GM12878 (cell line): ENCODE results near the gene CAPN8. TPM values are rescaled to one million over a fixed set of nuclear protein-coding genes. Genes with fewer than 3 reads are reported as not detected.

Source experiments
- ATAC-seq: fragments of 200-7000 bp; cut with Tn5 transposase; 3 replicates; pipeline ENCODE4 v1.9.1; 2020; ENCODE audit warnings: mild to moderate bottlenecking, moderate library complexity
- BruUV-seq: library from RNA; stranded (reverse); fragments of 400-500 nt; replicated peaks from 2 replicates; lab custom pipeline; 2021; lab: Mats Ljungman, UMichigan
- CTCF ChIA-PET: fragments of 300-600 bp; sonication (Branson Sonifier 250); formaldehyde crosslinking; extraction: SDS; loops from one replicate; lab custom pipeline; 2021; ENCODE audit warnings: inconsistent platforms; lab: Yijun Ruan, JAX
- POLR2A ChIA-PET: fragments of 350-600 bp; formaldehyde crosslinking; extraction: SDS; loops from one replicate; lab custom pipeline; 2021; ENCODE audit warnings: inconsistent platforms; lab: Charles Lee
- RAD21 ChIA-PET: fragments of 300-600 bp; sonication (Branson Sonifier 250); formaldehyde crosslinking; loops from one replicate; lab custom pipeline; 2023; ENCODE audit warnings: antibody characterized with exemption; ENCODE audit not compliant: unreplicated experiment; lab: Charles Lee
- SMC1A ChIA-PET: fragments of 300-600 bp; sonication (Branson Sonifier 250); formaldehyde crosslinking; loops from one replicate; lab custom pipeline; 2023; ENCODE audit not compliant: unreplicated experiment, uncharacterized antibody; lab: Charles Lee
- DNase-seq: peaks from one replicate; pipeline ENCODE4 v3.0.0-alpha.2; 2011; ENCODE audit warnings: low read depth, low spot score
- FAIRE-seq: peaks from 3 replicates; lab custom pipeline; 2011; peaks lifted over from hg19 to GRCh38; lab: Jason Lieb, UNC
- H2AFZ ChIP-seq: 2 replicates; pipeline ENCODE4 v1.6.0; 2011; ENCODE audit warnings: low read depth, low read length, control low read depth; ENCODE audit not compliant: control insufficient read depth
- H3K27ac ChIP-seq: 2 replicates; pipeline ENCODE4 v1.5.1; 2011; ENCODE audit warnings: control low read depth; ENCODE audit not compliant: control insufficient read depth, insufficient read depth
- H3K27me3 ChIP-seq, 2 experiments: replicated peaks in 1 of 2; 2 replicates each; pipeline versions ENCODE4 v1.6.0 to v1.6.1; 2011; ENCODE audit warnings: low read length in 1 of 2; ENCODE audit not compliant: control insufficient read depth in 2 of 2, insufficient read depth in 2 of 2
- H3K36me3 ChIP-seq, 2 experiments: 2 replicates each; pipeline ENCODE4 v1.5.1; 2011; ENCODE audit warnings: low read length in 1 of 2; ENCODE audit not compliant: control insufficient read depth in 2 of 2, insufficient read depth in 2 of 2
- H3K4me1 ChIP-seq: 2 replicates; pipeline ENCODE4 v1.6.1; 2011; ENCODE audit warnings: mild to moderate bottlenecking, low read length, moderate library complexity, mixed read lengths; ENCODE audit not compliant: control insufficient read depth, insufficient read depth
- H3K4me2 ChIP-seq: 2 replicates; pipeline ENCODE4 v1.6.0; 2011; ENCODE audit warnings: control low read depth; ENCODE audit not compliant: control insufficient read depth, insufficient read depth
- H3K4me3 ChIP-seq: fragments of 200-600 bp; sonication (generic); 2 replicates; pipeline ENCODE4 v1.5.1; 2016
- H3K79me2 ChIP-seq: 2 replicates; pipeline ENCODE4 v1.6.0; 2011; ENCODE audit warnings: low read length; ENCODE audit not compliant: control insufficient read depth, insufficient read depth
- H3K9ac ChIP-seq: 2 replicates; pipeline ENCODE4 v1.8.0; 2011; ENCODE audit warnings: low read length, control low read depth, mixed read lengths; ENCODE audit not compliant: control insufficient read depth, insufficient read depth
- H3K9me3 ChIP-seq: replicated peaks from 3 replicates; pipeline ENCODE4 v1.5.1; 2011; ENCODE audit warnings: mild to moderate bottlenecking, low read length; ENCODE audit not compliant: control insufficient read depth, insufficient read depth
- H4K20me1 ChIP-seq: 2 replicates; pipeline ENCODE4 v1.6.0; 2011; ENCODE audit not compliant: control insufficient read depth, insufficient read depth
- CEBPB ChIP-seq, 2 experiments: fragments of 150-350 bp in 1 of 2; IDR thresholded peaks; 2 replicates each; pipeline ENCODE4 v1.6.1; 2012 to 2014; ENCODE audit warnings: low read depth in 2 of 2, low read length in 2 of 2, borderline replicate concordance in 1 of 2, inconsistent platforms in 1 of 2
- JUND ChIP-seq: IDR thresholded peaks from 2 replicates; pipeline ENCODE4 v1.6.1; 2012; ENCODE audit warnings: low read depth, mild to moderate bottlenecking, low read length, improper control_type of control experiment, moderate library complexity
- KLF5 ChIP-seq: fragments of 450-650 bp; IDR thresholded peaks from 2 replicates; pipeline ENCODE4 v1.6.1; 2014; ENCODE audit warnings: mild to moderate bottlenecking; ENCODE audit not compliant: partially characterized antibody
- MYC ChIP-seq: IDR thresholded peaks from 2 replicates; pipeline ENCODE4 v1.6.1; 2011; ENCODE audit warnings: mild to moderate bottlenecking, low read length, moderate library complexity, inconsistent platforms; ENCODE audit not compliant: insufficient read depth, insufficient replicate concordance, insufficient read length, severe bottlenecking
- NR2C2 ChIP-seq: IDR thresholded peaks from 2 replicates; pipeline ENCODE4 v1.6.1; 2011; ENCODE audit warnings: borderline replicate concordance, low read depth; ENCODE audit not compliant: control insufficient read depth, insufficient read length
- PAX5 ChIP-seq: IDR thresholded peaks from 2 replicates; pipeline ENCODE4 v1.6.1; 2011; ENCODE audit warnings: low read depth, low read length, borderline replicate concordance
- POU2F2 ChIP-seq: IDR thresholded peaks from 3 replicates; pipeline ENCODE4 v1.6.1; 2011; ENCODE audit warnings: low read depth, mild to moderate bottlenecking, low read length, borderline replicate concordance
- SMARCA5 ChIP-seq: fragments of 450-650 bp; IDR thresholded peaks from 2 replicates; pipeline ENCODE4 v1.6.1; 2017; ENCODE audit warnings: mild to moderate bottlenecking
- TCF3 ChIP-seq: IDR thresholded peaks from 2 replicates; pipeline ENCODE4 v1.6.1; 2012; ENCODE audit warnings: low read depth, mild to moderate bottlenecking, low read length, borderline replicate concordance; ENCODE audit not compliant: insufficient read depth
- ZBTB4 ChIP-seq: fragments of 450-650 bp; formaldehyde crosslinking; IDR thresholded peaks from 2 replicates; pipeline ENCODE4 v1.4.0; 2022; ENCODE audit warnings: mild to moderate bottlenecking, moderate library complexity
- ZNF622 ChIP-seq: fragments of 450-650 bp; IDR thresholded peaks from 2 replicates; pipeline ENCODE4 v1.6.1; 2017; ENCODE audit warnings: mild to moderate bottlenecking, inconsistent platforms
- WGBS: methylation state at CpG from one replicate; pipeline ENCODE4 v1.1.6; 2016; ENCODE audit warnings: low lambda C conversion rate; ENCODE audit not compliant: insufficient replicate concordance, insufficient coverage; ENCODE audit errors: missing lambda C conversion rate; 5-methylcytosine and 5-hydroxymethylcytosine counted together
- in situ Hi-C: fragments of 300-500 bp; cut with MboI; formaldehyde crosslinking; loops from 9 replicates; pipeline ENCODE4 v1.14.3; 2018; ENCODE audit warnings: mixed read lengths
- intact Hi-C: fragments of 100-400 bp; cut with micrococcal nuclease; formaldehyde crosslinking; loops from one replicate; pipeline ENCODE4 v1.14.2; 2022; ENCODE audit not compliant: unreplicated experiment
- polyA plus RNA-seq, 11 experiments: library from polyadenylated mRNA; depleted of rRNA in 4 of 11; unstranded in 6 of 11; stranded (reverse) in 5 of 11; fragments of >200 nt; fragmentation: Nextera tagmentation in 4 of 11; fragmentation: Illumina TruSeq in 1 of 11; extraction: Ambion mirVana in 4 of 11; extraction: Trizol in 1 of 11; gene quantifications; 1 replicate in 1 of 11; 2 replicates in 10 of 11; pipeline versions ENCODE4 v1.2.1 to v1.2.3, GENCODE V29; 2011 to 2016; ENCODE audit warnings: inconsistent platforms in 2 of 11, missing spikeins in 2 of 11, low read depth in 1 of 11
- total RNA-seq, 4 experiments: library from RNA; depleted of rRNA in 3 of 4; stranded (reverse); fragments of >200 nt in 3 of 4; fragmentation: Illumina TruSeq in 1 of 4; extraction: Trizol in 1 of 4; gene quantifications; 2 replicates each; pipeline versions ENCODE4 v1.2.1 to v1.2.3, GENCODE V29; 2013 to 2021
- TF ChIP-seq, protein P1 (sequence below): fragments of 450-650 bp; IDR thresholded peaks from 2 replicates; pipeline ENCODE4 v1.6.1; 2017; ENCODE audit warnings: mild to moderate bottlenecking, low read depth, inconsistent platforms; ENCODE audit not compliant: poor library complexity, severe bottlenecking
- TF ChIP-seq, protein P2 (sequence below): IDR thresholded peaks from 2 replicates; pipeline ENCODE4 v1.6.1; 2011; ENCODE audit warnings: low read depth, mild to moderate bottlenecking, low read length, moderate library complexity, borderline replicate concordance; ENCODE audit errors: extremely low read depth

CAPN8 gene
- total and polyA plus RNA-seq, 10 of the 15 experiments (the other 5 are each of a cell fraction or from before 2014, with no cell fraction given), result 6.4 to 30.7 (median 12.3) TPM

DNA sequence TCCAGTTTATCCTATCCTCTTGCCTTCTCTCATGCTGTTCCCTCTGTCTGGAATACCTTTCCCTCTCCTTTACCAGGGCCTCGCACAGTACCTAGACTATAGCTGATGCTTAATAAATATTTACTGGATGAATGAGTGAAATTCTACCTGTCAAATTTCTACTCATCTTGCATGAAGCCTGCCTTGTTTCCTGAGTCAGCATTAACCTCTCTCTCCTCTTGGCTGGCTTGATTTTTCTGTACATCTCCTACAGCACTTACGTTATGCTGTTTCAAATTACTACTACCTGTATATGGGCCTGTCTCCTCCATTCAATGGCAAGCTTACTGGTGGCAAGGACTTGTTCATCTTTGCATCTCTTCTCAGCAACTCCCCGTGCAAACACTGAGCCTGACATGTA, 130.8 kb downstream of the CAPN8 start:
- ChIA-PET CTCF (interaction anchor here (0.9 to 3.4 kb wide), 6 partner anchors 8 to 93 kb away, joined by 3 to 18 read pairs (median 7); no protein-coding TSS in a partner anchor), SMC1A (interaction anchor here (0.7 to 1.8 kb wide), 3 partner anchors 9 to 22 kb away, joined by 3 to 9 read pairs (median 7); no protein-coding TSS in a partner anchor), RAD21 (interaction anchor here (1.2 to 2.5 kb wide), 3 partner anchors 10 to 22 kb away, joined by 4 to 11 read pairs (median 6); no protein-coding TSS in a partner anchor), POLR2A (interaction anchor here (1.4 kb wide), 1 partner anchor 22 kb away, joined by 4 read pairs; no protein-coding TSS in a partner anchor)
- no peak overlapping the region for H3K4me2 ChIP-seq
- H3K4me1 ChIP-seq, result no peaks in the 10 kb centered on the region
- no peaks in the 10 kb centered on the region for H3K79me2 ChIP-seq
- no peak overlapping the region for H2AFZ ChIP-seq
- ATAC-seq (no peak), DNase-seq (no peak), FAIRE-seq (no peak)
- no peaks in the 10 kb centered on the region for H3K36me3 ChIP-seq
- no peak overlapping the region for H3K9ac ChIP-seq
- WGBS, result 43% methylated on average over 3 of the region's 3 CpGs
- H3K27me3 ChIP-seq, result peaks cover 0 to under 1% of the 10 kb centered on the region in 2 experiments; a peak in 1 of 4 replicates
- in situ Hi-C loops, result no loop called here
- no peaks in the 10 kb centered on the region; the same call in 1 of the 2 replicates for H4K20me1 ChIP-seq
- no peak overlapping the region for H3K4me3 ChIP-seq
- TF ChIP-seq POU2F2 (no peak), TCF3 (no peak), SMARCA5 (no peak), PAX5 (no peak), NR2C2 (no peak), MYC (no peak), KLF5 (no peak), ZNF622 (no peak), CEBPB (IDR thresholded peaks at IDR 0.05; ENCODE audit: borderline replicate concordance in 1 of 2, low read depth in 2 of 2, low read length in 2 of 2) (no peak), JUND (no peak), ZBTB4 (no peak)
- TF ChIP-seq, protein P1, sequence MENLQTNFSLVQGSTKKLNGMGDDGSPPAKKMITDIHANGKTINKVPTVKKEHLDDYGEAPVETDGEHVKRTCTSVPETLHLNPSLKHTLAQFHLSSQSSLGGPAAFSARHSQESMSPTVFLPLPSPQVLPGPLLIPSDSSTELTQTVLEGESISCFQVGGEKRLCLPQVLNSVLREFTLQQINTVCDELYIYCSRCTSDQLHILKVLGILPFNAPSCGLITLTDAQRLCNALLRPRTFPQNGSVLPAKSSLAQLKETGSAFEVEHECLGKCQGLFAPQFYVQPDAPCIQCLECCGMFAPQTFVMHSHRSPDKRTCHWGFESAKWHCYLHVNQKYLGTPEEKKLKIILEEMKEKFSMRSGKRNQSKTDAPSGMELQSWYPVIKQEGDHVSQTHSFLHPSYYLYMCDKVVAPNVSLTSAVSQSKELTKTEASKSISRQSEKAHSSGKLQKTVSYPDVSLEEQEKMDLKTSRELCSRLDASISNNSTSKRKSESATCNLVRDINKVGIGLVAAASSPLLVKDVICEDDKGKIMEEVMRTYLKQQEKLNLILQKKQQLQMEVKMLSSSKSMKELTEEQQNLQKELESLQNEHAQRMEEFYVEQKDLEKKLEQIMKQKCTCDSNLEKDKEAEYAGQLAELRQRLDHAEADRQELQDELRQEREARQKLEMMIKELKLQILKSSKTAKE, result no peak
- TF ChIP-seq, protein P2, sequence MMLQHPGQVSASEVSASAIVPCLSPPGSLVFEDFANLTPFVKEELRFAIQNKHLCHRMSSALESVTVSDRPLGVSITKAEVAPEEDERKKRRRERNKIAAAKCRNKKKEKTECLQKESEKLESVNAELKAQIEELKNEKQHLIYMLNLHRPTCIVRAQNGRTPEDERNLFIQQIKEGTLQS, result no peak
- intact Hi-C loops, result loop anchor here (5.0 kb wide), 1 partner anchor 133 kb away; the partner anchor contains the start of gene CAPN8
- BruUV-seq, result no TSS peak
- H3K9me3 ChIP-seq, result no peaks in the 10 kb centered on the region
- no peak overlapping the region for H3K27ac ChIP-seq
